CD14-positive monocyte (primary cell): ENCODE results near the gene ESRRG. TPM values are rescaled to one million over a fixed set of nuclear protein-coding genes. Genes with fewer than 3 reads are reported as not detected.

Experiments used
- DNase-seq, 3 donors: peaks; one replicate each; pipeline ENCODE4 v3.0.0-alpha.2; 2011 to 2022
- H2AFZ ChIP-seq: 2 replicates; pipeline ENCODE4 v1.6.0; 2012; ENCODE audit warnings: mild to moderate bottlenecking, low read depth, low read length, inconsistent platforms; ENCODE audit not compliant: insufficient read depth, poor library complexity, severe bottlenecking
- H3K27ac ChIP-seq, 2 donors: 1 replicate in 1 of 2; 2 replicates in 1 of 2; pipeline ENCODE4 v1.5.1; 2012 to 2013; ENCODE audit warnings: low read length in 2 of 2, control low read depth in 1 of 2, inconsistent platforms in 1 of 2, low read depth in 1 of 2, mild to moderate bottlenecking in 1 of 2
- H3K27me3 ChIP-seq, 2 donors: one replicate each; pipeline versions ENCODE4 v1.6.0 to v1.6.1; 2011 to 2013; ENCODE audit warnings: low read length in 2 of 2; ENCODE audit not compliant: control insufficient read depth in 2 of 2, insufficient read depth in 2 of 2
- H3K36me3 ChIP-seq, 2 donors: replicated peaks in 1 of 2; 1 replicate in 1 of 2; 2 replicates in 1 of 2; pipeline versions ENCODE4 v1.5.1 to v1.6.1; 2012 to 2013; ENCODE audit warnings: low read length in 2 of 2, control low read depth in 1 of 2, inconsistent platforms in 1 of 2, mild to moderate bottlenecking in 1 of 2; ENCODE audit not compliant: insufficient read depth in 2 of 2, control insufficient read depth in 1 of 2
- H3K4me1 ChIP-seq, 2 donors: 1 replicate in 1 of 2; 2 replicates in 1 of 2; pipeline versions ENCODE4 v1.5.1 to v1.6.1; 2012 to 2013; ENCODE audit warnings: low read length in 2 of 2, control low read depth in 1 of 2, inconsistent platforms in 1 of 2, mild to moderate bottlenecking in 1 of 2, moderate library complexity in 1 of 2; ENCODE audit not compliant: insufficient read depth in 2 of 2, control insufficient read depth in 1 of 2
- H3K4me2 ChIP-seq: replicated peaks from 2 replicates; pipeline ENCODE3; 2012; ENCODE audit warnings: low read length, moderate library complexity, mild to moderate bottlenecking; ENCODE audit not compliant: poor library complexity, severe bottlenecking; ENCODE audit errors: extremely low read depth
- H3K4me3 ChIP-seq, 3 experiments: fragments of 200-600 bp in 1 of 3; sonication (generic) in 1 of 3; replicated peaks in 1 of 3; 1 replicate in 2 of 3; 2 replicates in 1 of 3; pipeline ENCODE4 v1.5.1; 2011 to 2013; ENCODE audit warnings: low read length in 3 of 3, mild to moderate bottlenecking in 3 of 3, control low read depth in 2 of 3, low read depth in 2 of 3, inconsistent platforms in 1 of 3, moderate library complexity in 1 of 3
- H3K79me2 ChIP-seq: 2 replicates; pipeline ENCODE4 v1.6.0; 2012; ENCODE audit warnings: mild to moderate bottlenecking, control low read depth, inconsistent platforms, low read length, moderate library complexity; ENCODE audit not compliant: insufficient read depth
- H3K9ac ChIP-seq: 2 replicates; pipeline ENCODE4 v1.6.0; 2017; ENCODE audit warnings: low read length, mild to moderate bottlenecking; ENCODE audit not compliant: insufficient read depth, poor library complexity, severe bottlenecking
- H3K9me3 ChIP-seq, 2 donors: replicated peaks in 1 of 2; 1 replicate in 1 of 2; 2 replicates in 1 of 2; pipeline versions ENCODE4 v1.5.1 to v1.6.1; 2012 to 2013; ENCODE audit warnings: low read length in 2 of 2, control low read depth in 1 of 2; ENCODE audit not compliant: control insufficient read depth in 1 of 2, insufficient read depth in 1 of 2
- H4K20me1 ChIP-seq: 2 replicates; pipeline ENCODE4 v1.6.0; 2012; ENCODE audit warnings: mild to moderate bottlenecking, low read length, control low read depth, moderate library complexity; ENCODE audit not compliant: insufficient read depth
- H3K27ac Mint-ChIP-seq, 7 donors: one replicate each; pipeline ENCODE4 v1.8.0; 2020; ENCODE audit warnings: mild to moderate bottlenecking in 7 of 7, mixed read lengths in 7 of 7, moderate library complexity in 6 of 7, inconsistent platforms in 2 of 7
- H3K27me3 Mint-ChIP-seq, 3 donors: one replicate each; pipeline ENCODE4 v1.8.0; 2021 to 2022; ENCODE audit warnings: low read depth in 3 of 3, mild to moderate bottlenecking in 3 of 3, mixed read lengths in 3 of 3, moderate library complexity in 3 of 3, inconsistent platforms in 1 of 3
- H3K36me3 Mint-ChIP-seq, 2 donors: one replicate each; pipeline ENCODE4 v1.8.0; 2020; ENCODE audit warnings: mixed read lengths in 2 of 2, inconsistent platforms in 1 of 2, mild to moderate bottlenecking in 1 of 2
- H3K4me1 Mint-ChIP-seq: one replicate; pipeline ENCODE4 v1.8.0; 2020; ENCODE audit warnings: mild to moderate bottlenecking, mixed read lengths
- H3K4me3 Mint-ChIP-seq, 2 donors: one replicate each; pipeline ENCODE4 v1.8.0; 2020; ENCODE audit warnings: mild to moderate bottlenecking in 2 of 2, mixed read lengths in 2 of 2, moderate library complexity in 1 of 2
- H3K9me3 Mint-ChIP-seq, 7 donors: one replicate each; pipeline ENCODE4 v1.8.0; 2020 to 2022; ENCODE audit warnings: mixed read lengths in 7 of 7, mild to moderate bottlenecking in 6 of 7, moderate library complexity in 6 of 7, inconsistent platforms in 2 of 7
- WGBS: methylation state at CpG from one replicate; pipeline ENCODE4 v1.1.5; 2013; ENCODE audit warnings: missing lambda C conversion rate; ENCODE audit not compliant: insufficient coverage; 5-methylcytosine and 5-hydroxymethylcytosine counted together
- intact Hi-C, 2 donors: fragments of 100-400 bp; cut with micrococcal nuclease; formaldehyde crosslinking; loops; one replicate each; pipeline versions ENCODE4 v1.15.0 to v1.15.1; 2023
- polyA plus RNA-seq, 3 donors: library from polyadenylated mRNA; depleted of rRNA in 1 of 3; unstranded in 2 of 3; stranded (reverse) in 1 of 3; fragments of 300-500 nt in 2 of 3; fragments of >200 nt in 1 of 3; fragmentation: Illumina TruSeq in 2 of 3; gene quantifications; 1 replicate in 2 of 3; 2 replicates in 1 of 3; pipeline ENCODE4 v1.2.3, GENCODE V29; 2012 to 2021
- TF ChIP-seq, protein P1 (sequence below): fragments of 200-600 bp; IDR thresholded peaks from one replicate; pipeline ENCODE4 v1.8.0; 2022; ENCODE audit warnings: antibody characterized with exemption, mild to moderate bottlenecking

Gene ESRRG
- polyA plus RNA-seq, 3 donors, result not detected

- Mint-ChIP-seq H3K27ac (no peak overlapping the region), H3K27me3 (no peaks in the 10 kb centered on the region), H3K4me1 (no peaks in the 10 kb centered on the region), H3K9me3 (peaks cover 0 to 2% (median 0%) of the 10 kb centered on the region in 7 donors), H3K4me3 (no peak overlapping the region), H3K36me3 (no peaks in the 10 kb centered on the region)
- Histone ChIP-seq H3K9me3 (no peaks in the 10 kb centered on the region), H3K4me2 (no peak overlapping the region), H3K4me1 (no peaks in the 10 kb centered on the region), H3K27me3 (no peaks in the 10 kb centered on the region), H4K20me1 (no peaks in the 10 kb centered on the region), H2AFZ (no peak overlapping the region), H3K36me3 (no peaks in the 10 kb centered on the region), H3K27ac (no peak overlapping the region), H3K9ac (no peak overlapping the region), H3K79me2 (no peaks in the 10 kb centered on the region), H3K4me3 (no peak overlapping the region)
- TF ChIP-seq, protein P1, sequence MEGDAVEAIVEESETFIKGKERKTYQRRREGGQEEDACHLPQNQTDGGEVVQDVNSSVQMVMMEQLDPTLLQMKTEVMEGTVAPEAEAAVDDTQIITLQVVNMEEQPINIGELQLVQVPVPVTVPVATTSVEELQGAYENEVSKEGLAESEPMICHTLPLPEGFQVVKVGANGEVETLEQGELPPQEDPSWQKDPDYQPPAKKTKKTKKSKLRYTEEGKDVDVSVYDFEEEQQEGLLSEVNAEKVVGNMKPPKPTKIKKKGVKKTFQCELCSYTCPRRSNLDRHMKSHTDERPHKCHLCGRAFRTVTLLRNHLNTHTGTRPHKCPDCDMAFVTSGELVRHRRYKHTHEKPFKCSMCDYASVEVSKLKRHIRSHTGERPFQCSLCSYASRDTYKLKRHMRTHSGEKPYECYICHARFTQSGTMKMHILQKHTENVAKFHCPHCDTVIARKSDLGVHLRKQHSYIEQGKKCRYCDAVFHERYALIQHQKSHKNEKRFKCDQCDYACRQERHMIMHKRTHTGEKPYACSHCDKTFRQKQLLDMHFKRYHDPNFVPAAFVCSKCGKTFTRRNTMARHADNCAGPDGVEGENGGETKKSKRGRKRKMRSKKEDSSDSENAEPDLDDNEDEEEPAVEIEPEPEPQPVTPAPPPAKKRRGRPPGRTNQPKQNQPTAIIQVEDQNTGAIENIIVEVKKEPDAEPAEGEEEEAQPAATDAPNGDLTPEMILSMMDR, result no peak
- intact Hi-C loops, result no loop called here
- WGBS, result no CpG with 5 or more reads among the region's 4 CpGs
- DNase-seq, result no peak
Observed at GRCh38 chr1:216576234-216576937, 146.8 kb downstream of the ESRRG start.

- intact Hi-C loops, result no loop called here
- H3K79me2 ChIP-seq, result no peaks in the 10 kb centered on the region
- TF ChIP-seq, protein P1, result no peak
- no peaks in the 10 kb centered on the region for H4K20me1 ChIP-seq
- 83% methylated on average over 3 of the region's 3 CpGs for WGBS
- no peak overlapping the region for H3K27ac Mint-ChIP-seq
- H3K9me3 ChIP-seq, result no peaks in the 10 kb centered on the region
- H3K4me3 Mint-ChIP-seq, result no peak overlapping the region
- no peak overlapping the region for H3K27ac ChIP-seq
- no peaks in the 10 kb centered on the region for H3K36me3 Mint-ChIP-seq
- H3K4me1 ChIP-seq, result no peaks in the 10 kb centered on the region
- no peak overlapping the region for H3K9ac ChIP-seq
- H3K4me2 ChIP-seq, result no peak overlapping the region
- peaks cover 0 to 6% (median 3%) of the 10 kb centered on the region in 7 donors for H3K9me3 Mint-ChIP-seq
- DNase-seq, result no peak
- H3K27me3 Mint-ChIP-seq, result peaks cover 0 to 2% (median 0%) of the 10 kb centered on the region in 3 donors
- H3K4me1 Mint-ChIP-seq, result no peaks in the 10 kb centered on the region
- H3K36me3 ChIP-seq, result no peaks in the 10 kb centered on the region
- H2AFZ ChIP-seq, result no peak overlapping the region
- H3K4me3 ChIP-seq, result no peak overlapping the region
- no peaks in the 10 kb centered on the region for H3K27me3 ChIP-seq
Observed at GRCh38 chr1:216566641-216567205, 156.5 kb downstream of the ESRRG start.
